Stimulated activated effector memory CD8-positive, alpha-beta T cell treated with anti-CD3 and anti-CD28 coated beads, Interleukin-12 subunit alpha, Interleukin-12 subunit beta, amount 100 ng/mL, for 72 hours (primary cell): ENCODE data around the gene ILDR2.

Source experiments
- ATAC-seq: fragments of 150-1000 bp; cut with Tn5 transposase; 2 replicates; pipeline ENCODE4 v1.10.0; 2021
- DNase-seq, 2 donors: peaks; one replicate each; pipeline ENCODE4 v3.0.0; 2021 to 2022; ENCODE audit warnings: low spot score in 2 of 2
- H3K27ac Mint-ChIP-seq: one replicate; pipeline ENCODE4 v1.8.0; 2022; ENCODE audit warnings: mild to moderate bottlenecking, mixed read lengths
- H3K36me3 Mint-ChIP-seq: one replicate; pipeline ENCODE4 v1.8.0; 2022; ENCODE audit warnings: mild to moderate bottlenecking, mixed read lengths
- H3K4me1 Mint-ChIP-seq: one replicate; pipeline ENCODE4 v1.8.0; 2022; ENCODE audit warnings: mixed read lengths
- H3K4me3 Mint-ChIP-seq: one replicate; pipeline ENCODE4 v1.8.0; 2022; ENCODE audit warnings: mild to moderate bottlenecking, mixed read lengths
- H3K9me3 Mint-ChIP-seq: one replicate; pipeline ENCODE4 v1.8.0; 2022; ENCODE audit warnings: mixed read lengths

ILDR2 gene

GRCh38 chr1:166980383-166980782, 5.0 kb upstream of the ILDR2 start:
- Mint-ChIP-seq H3K27ac (no peak overlapping the region), H3K4me1 (peaks cover 10% of the 10 kb centered on the region), H3K4me3 (no peak overlapping the region), H3K36me3 (no peaks in the 10 kb centered on the region), H3K9me3 (no peaks in the 10 kb centered on the region)
- ATAC-seq (no peak), DNase-seq (no peak)

- ATAC-seq (no peak), DNase-seq (no peak)
- Mint-ChIP-seq H3K36me3 (peaks cover 6% of the 10 kb centered on the region), H3K4me1 (peaks cover 23% of the 10 kb centered on the region), H3K27ac (no peak overlapping the region), H3K9me3 (no peaks in the 10 kb centered on the region), H3K4me3 (no peak overlapping the region)
These were observed 3.5 kb upstream of the ILDR2 start for GRCh38 chr1:166978821-166979220.

GRCh38 chr1:166977951-166978350, 2.6 kb upstream of the ILDR2 start:
- ATAC-seq, result no peak
- H3K27ac Mint-ChIP-seq, result no peak overlapping the region

GRCh38 chr1:166974647-166975345, 544 bp downstream of the ILDR2 start:
- peak; percentile 56 for ATAC-seq
- no peak for DNase-seq
- no peaks in the 10 kb centered on the region for H3K9me3 Mint-ChIP-seq
- H3K36me3 Mint-ChIP-seq, result peaks cover 6% of the 10 kb centered on the region
- peaks cover 30% of the 10 kb centered on the region for H3K4me1 Mint-ChIP-seq
- peak overlapping the region; percentile 92 for H3K4me3 Mint-ChIP-seq
- peak overlapping the region; percentile 89 for H3K27ac Mint-ChIP-seq

More at GRCh38 chr1:166977951-166978350, 2.6 kb upstream of the ILDR2 start:
- DNase-seq, result no peak
- no peaks in the 10 kb centered on the region for H3K9me3 Mint-ChIP-seq
- H3K4me1 Mint-ChIP-seq, result peaks cover 29% of the 10 kb centered on the region
- H3K4me3 Mint-ChIP-seq, result no peak overlapping the region
- H3K36me3 Mint-ChIP-seq, result peaks cover 6% of the 10 kb centered on the region

DNA sequence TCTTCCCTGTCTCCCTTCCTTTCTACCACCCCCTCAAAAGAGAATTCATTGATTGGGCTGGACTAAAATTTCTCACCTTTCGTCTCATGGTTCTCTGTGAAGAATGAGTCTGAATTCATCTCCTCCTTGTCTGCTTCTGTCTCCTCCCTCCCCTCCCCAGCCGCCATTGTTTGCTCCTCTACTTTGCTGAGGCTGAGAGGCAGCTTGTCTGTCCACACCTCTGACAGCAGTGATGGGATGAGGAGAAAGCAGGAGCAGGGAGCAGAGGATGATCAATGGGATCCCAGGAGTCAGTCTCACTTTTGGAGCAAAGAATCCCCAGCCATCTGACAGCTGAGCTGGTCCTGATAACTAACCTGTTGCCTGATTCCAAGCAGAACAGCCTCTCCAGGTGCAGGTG, 2.5 kb downstream of the ILDR2 start:
- H3K9me3 Mint-ChIP-seq, result no peaks in the 10 kb centered on the region
- H3K4me1 Mint-ChIP-seq, result peaks cover 36% of the 10 kb centered on the region
- no peak overlapping the region for H3K27ac Mint-ChIP-seq
- no peak for ATAC-seq
- no peak for DNase-seq
- peaks cover 6% of the 10 kb centered on the region for H3K36me3 Mint-ChIP-seq
- no peak overlapping the region for H3K4me3 Mint-ChIP-seq

DNA sequence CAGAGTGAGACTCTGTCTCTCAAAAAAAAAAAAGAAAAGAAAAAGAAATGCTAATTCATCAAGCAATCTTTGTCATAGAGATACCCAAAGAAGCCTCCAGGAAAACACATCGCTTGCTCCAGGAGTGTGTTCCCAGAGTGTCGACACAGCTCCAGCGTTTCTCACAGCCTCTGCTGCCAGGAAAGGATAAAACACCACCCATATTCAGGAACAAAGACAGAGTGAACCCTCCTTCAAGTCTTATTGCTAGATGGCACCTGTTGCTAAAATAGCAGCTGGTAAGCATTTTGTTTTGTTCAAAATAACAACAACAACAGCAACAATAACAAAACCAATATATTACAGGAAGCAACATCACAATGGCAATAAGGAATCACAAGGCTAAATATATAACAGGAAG, 3.1 kb downstream of the ILDR2 start:
- H3K9me3 Mint-ChIP-seq, result no peaks in the 10 kb centered on the region
- DNase-seq (no peak), ATAC-seq (no peak)
- H3K27ac Mint-ChIP-seq, result no peak overlapping the region
- peaks cover 36% of the 10 kb centered on the region for H3K4me1 Mint-ChIP-seq
- H3K36me3 Mint-ChIP-seq, result peaks cover 6% of the 10 kb centered on the region
- H3K4me3 Mint-ChIP-seq, result no peak overlapping the region

GRCh38 chr1:166971252-166971651, 4.1 kb downstream of the ILDR2 start:
- ATAC-seq (peak; percentile 25), DNase-seq (no peak)
- H3K4me1 Mint-ChIP-seq, result peaks cover 32% of the 10 kb centered on the region
- no peak overlapping the region for H3K27ac Mint-ChIP-seq
- H3K9me3 Mint-ChIP-seq, result no peaks in the 10 kb centered on the region
- H3K4me3 Mint-ChIP-seq, result no peak overlapping the region
- peaks cover 6% of the 10 kb centered on the region for H3K36me3 Mint-ChIP-seq

DNA sequence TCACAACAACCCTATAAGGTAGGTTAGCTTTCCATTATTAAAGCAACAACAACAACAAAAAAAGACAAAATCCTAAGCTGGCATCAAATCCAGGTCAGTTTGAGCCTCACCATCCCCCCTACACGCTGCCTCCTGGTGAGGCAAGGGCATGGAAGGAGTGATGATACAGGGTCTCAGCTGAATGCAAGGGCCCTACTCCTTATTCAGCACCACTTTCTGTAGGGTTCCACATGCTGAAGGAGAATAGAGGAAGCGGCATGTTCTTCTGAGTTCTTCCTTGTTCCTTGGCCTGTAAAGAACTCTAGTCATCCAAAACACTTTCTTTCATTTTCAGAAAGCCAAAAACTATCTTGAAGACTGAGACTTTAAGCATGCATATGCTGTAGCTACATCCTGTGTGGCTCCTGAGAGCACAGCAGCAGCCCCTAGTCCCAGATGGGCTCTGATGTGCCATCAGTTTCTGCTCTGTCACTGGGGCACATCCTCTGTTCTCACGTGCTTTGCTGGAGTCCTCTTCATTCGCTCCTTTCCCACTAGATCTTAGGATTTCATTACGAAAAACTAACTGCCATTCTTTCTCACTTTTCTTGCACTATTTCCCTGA, 6.2 kb downstream of the ILDR2 start:
- DNase-seq, result no peak
- no peak for ATAC-seq
- Mint-ChIP-seq H3K9me3 (no peaks in the 10 kb centered on the region), H3K4me1 (peaks cover 16% of the 10 kb centered on the region), H3K27ac (no peak overlapping the region), H3K4me3 (no peak overlapping the region), H3K36me3 (no peaks in the 10 kb centered on the region)

- ATAC-seq (no peak), DNase-seq (no peak)
- no peaks in the 10 kb centered on the region for H3K4me1 Mint-ChIP-seq
- no peak overlapping the region for H3K4me3 Mint-ChIP-seq
- no peaks in the 10 kb centered on the region for H3K9me3 Mint-ChIP-seq
- H3K36me3 Mint-ChIP-seq, result no peaks in the 10 kb centered on the region
- no peak overlapping the region for H3K27ac Mint-ChIP-seq
These were observed 14.4 kb downstream of the ILDR2 start for GRCh38 chr1:166960858-166961474.

- no peak for DNase-seq
- no peaks in the 10 kb centered on the region for H3K36me3 Mint-ChIP-seq
- H3K4me3 Mint-ChIP-seq, result no peak overlapping the region
- ATAC-seq, result no peak
- no peak overlapping the region for H3K27ac Mint-ChIP-seq
- H3K4me1 Mint-ChIP-seq, result no peaks in the 10 kb centered on the region
- no peaks in the 10 kb centered on the region for H3K9me3 Mint-ChIP-seq
These were observed 18.5 kb downstream of the ILDR2 start for GRCh38 chr1:166956872-166957271.

DNA sequence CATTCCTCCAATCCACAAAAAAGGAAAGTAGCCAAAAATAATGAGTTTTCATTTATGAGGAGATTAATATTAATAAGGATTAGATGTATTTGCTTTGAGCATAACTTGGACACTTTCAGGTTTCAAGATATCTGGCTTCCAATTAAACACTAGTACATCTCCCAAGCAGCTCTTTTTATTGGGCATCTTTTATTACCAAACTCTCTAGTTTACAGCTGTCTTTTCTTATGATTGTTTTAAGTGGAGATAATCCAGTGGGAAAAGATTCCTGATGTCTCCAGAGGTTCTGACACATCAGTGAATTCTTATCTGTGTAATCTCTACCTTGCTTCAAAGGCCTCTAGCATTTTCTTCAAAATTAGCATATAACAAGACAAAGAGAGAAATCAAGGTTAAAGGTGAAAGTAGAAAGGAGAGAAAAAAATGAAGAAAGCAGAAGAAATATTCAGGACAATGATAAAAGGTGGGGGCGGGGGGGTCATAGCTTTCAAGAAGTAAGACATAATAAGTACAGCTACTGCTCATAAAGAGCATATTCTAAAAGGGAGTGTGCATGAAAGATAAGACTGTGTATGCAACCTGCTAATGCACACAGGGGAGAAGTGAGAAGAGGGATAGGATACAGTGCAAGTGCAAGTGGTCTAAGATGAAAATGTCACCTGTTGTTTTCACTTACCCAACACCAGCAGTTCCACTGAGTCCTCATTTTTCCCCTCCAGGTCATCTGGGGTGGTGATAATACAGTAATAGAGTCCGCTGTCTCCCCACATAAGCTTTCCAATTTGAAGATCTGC, 19.1 kb downstream of the ILDR2 start:
- no peak overlapping the region for H3K4me3 Mint-ChIP-seq
- DNase-seq, result no peak
- ATAC-seq, result no peak
- no peaks in the 10 kb centered on the region for H3K36me3 Mint-ChIP-seq
- no peaks in the 10 kb centered on the region for H3K9me3 Mint-ChIP-seq
- H3K4me1 Mint-ChIP-seq, result no peaks in the 10 kb centered on the region
- no peak overlapping the region for H3K27ac Mint-ChIP-seq

- Mint-ChIP-seq H3K27ac (no peak overlapping the region), H3K4me3 (no peak overlapping the region), H3K9me3 (no peaks in the 10 kb centered on the region), H3K36me3 (no peaks in the 10 kb centered on the region), H3K4me1 (no peaks in the 10 kb centered on the region)
- DNase-seq (no peak), ATAC-seq (no peak)
These were observed 21.8 kb downstream of the ILDR2 start for GRCh38 chr1:166953491-166953890.

- H3K4me1 Mint-ChIP-seq, result peaks cover 7% of the 10 kb centered on the region
- no peak overlapping the region for H3K4me3 Mint-ChIP-seq
- ATAC-seq, result peak; percentile 90
These were observed 23.2 kb downstream of the ILDR2 start for GRCh38 chr1:166952002-166952746.

GRCh38 chr1:166951050-166951449, 24.3 kb downstream of the ILDR2 start:
- no peaks in the 10 kb centered on the region for H3K36me3 Mint-ChIP-seq
- H3K4me1 Mint-ChIP-seq, result peaks cover 9% of the 10 kb centered on the region
- DNase-seq, result no peak
- H3K9me3 Mint-ChIP-seq, result no peaks in the 10 kb centered on the region
- no peak overlapping the region for H3K27ac Mint-ChIP-seq
- no peak overlapping the region for H3K4me3 Mint-ChIP-seq
- no peak for ATAC-seq

More at GRCh38 chr1:166952002-166952746, 23.2 kb downstream of the ILDR2 start:
- H3K27ac Mint-ChIP-seq, result no peak overlapping the region
- no peaks in the 10 kb centered on the region for H3K9me3 Mint-ChIP-seq
- DNase-seq, result no peak
- H3K36me3 Mint-ChIP-seq, result no peaks in the 10 kb centered on the region

- no peak for DNase-seq
- Mint-ChIP-seq H3K4me1 (peaks cover 9% of the 10 kb centered on the region), H3K27ac (no peak overlapping the region), H3K36me3 (no peaks in the 10 kb centered on the region), H3K4me3 (no peak overlapping the region), H3K9me3 (no peaks in the 10 kb centered on the region)
- ATAC-seq, result no peak
These were observed 25.2 kb downstream of the ILDR2 start for GRCh38 chr1:166950156-166950555.
